Measurements from ENCODE around the gene AMBP.

Gene AMBP

DNA sequence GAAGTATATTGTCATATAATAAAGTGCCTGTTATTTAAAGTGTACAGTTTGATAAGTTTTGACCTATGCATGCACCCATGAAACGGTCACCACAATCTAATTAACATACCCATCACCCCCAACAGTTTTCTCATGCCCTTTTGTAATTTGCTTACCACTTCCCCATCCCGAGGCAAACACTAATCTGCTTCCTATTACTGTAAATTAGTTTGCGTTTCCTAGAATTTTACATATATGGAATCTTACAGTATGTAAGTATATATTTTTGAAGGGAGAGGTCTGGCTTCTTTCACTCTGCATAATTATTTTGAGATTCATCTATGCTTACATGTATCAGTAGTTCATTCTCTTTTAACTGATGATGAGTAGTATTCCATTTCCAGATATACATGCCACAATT, 56.5 kb downstream of the AMBP start:
- no peaks in the 10 kb centered on the region for H3K36me3 ChIP-seq (ENCODE audit: insufficient read depth, low read length)
- no peak for TF ChIP-seq CTCF (IDR thresholded peaks at IDR 0.05; ENCODE audit: borderline replicate concordance, extremely low read depth, low read length, poor library complexity, severe bottlenecking)
- no peak for TF ChIP-seq EZH2 (IDR thresholded peaks at IDR 0.05; ENCODE audit: borderline replicate concordance, low read depth, low read length, severe bottlenecking)
- no peak for DNase-seq

GRCh38 chr9:114017741-114018715, 60.1 kb downstream of the AMBP start:
- H2AFZ ChIP-seq (ENCODE audit: low read depth, low read length) = no peak overlapping the region
- no peak overlapping the region for H3K4me2 ChIP-seq (ENCODE audit: insufficient read depth, low read length)
- H3K36me3 ChIP-seq (ENCODE audit: insufficient read depth, low read length) = no peaks in the 10 kb centered on the region
- no peaks in the 10 kb centered on the region for H3K27me3 ChIP-seq (ENCODE audit: insufficient read depth, low read length, poor library complexity)
- DNase-seq (no peak), ATAC-seq (ENCODE audit: insufficient read depth, low read depth) (no peak)
- no peak overlapping the region for H3K27ac ChIP-seq (ENCODE audit: low read length)
- TF ChIP-seq EZH2 (IDR thresholded peaks at IDR 0.05; ENCODE audit: borderline replicate concordance, low read depth, low read length, severe bottlenecking) = no peak
- no peak for TF ChIP-seq CTCF (IDR thresholded peaks at IDR 0.05; ENCODE audit: borderline replicate concordance, extremely low read depth, low read length, poor library complexity, severe bottlenecking)
- no peaks in the 10 kb centered on the region for H4K20me1 ChIP-seq (ENCODE audit: insufficient read depth, low read length)
- no peak overlapping the region for H3K9ac ChIP-seq (ENCODE audit: low read depth, low read length)
- no peaks in the 10 kb centered on the region for H3K4me1 ChIP-seq (ENCODE audit: insufficient read depth, low read length)
- H3K79me2 ChIP-seq (ENCODE audit: insufficient read depth, low read length) = no peaks in the 10 kb centered on the region
- peaks cover 2% of the 10 kb centered on the region for H3K9me3 ChIP-seq (ENCODE audit: insufficient read depth, low read length, severe bottlenecking)
- H3K4me3 ChIP-seq (ENCODE audit: low read depth in 1 of 2, low read length in 2 of 2) = no peak overlapping the region

More for the DNA sequence above, 56.5 kb downstream of the AMBP start:
- Histone ChIP-seq H3K4me3 (ENCODE audit: low read depth in 1 of 2, low read length in 2 of 2) (no peak overlapping the region), H3K4me1 (ENCODE audit: insufficient read depth, low read length) (no peaks in the 10 kb centered on the region), H3K27ac (ENCODE audit: low read length) (no peak overlapping the region), H3K4me2 (ENCODE audit: insufficient read depth, low read length) (no peak overlapping the region), H2AFZ (ENCODE audit: low read depth, low read length) (no peak overlapping the region), H4K20me1 (ENCODE audit: insufficient read depth, low read length) (no peaks in the 10 kb centered on the region), H3K9me3 (ENCODE audit: insufficient read depth, low read length, severe bottlenecking) (peaks cover 13% of the 10 kb centered on the region), H3K27me3 (ENCODE audit: insufficient read depth, low read length, poor library complexity) (no peaks in the 10 kb centered on the region), H3K9ac (ENCODE audit: low read depth, low read length) (no peak overlapping the region), H3K79me2 (ENCODE audit: insufficient read depth, low read length) (no peaks in the 10 kb centered on the region)
- ATAC-seq (ENCODE audit: insufficient read depth, low read depth) = no peak

DNA sequence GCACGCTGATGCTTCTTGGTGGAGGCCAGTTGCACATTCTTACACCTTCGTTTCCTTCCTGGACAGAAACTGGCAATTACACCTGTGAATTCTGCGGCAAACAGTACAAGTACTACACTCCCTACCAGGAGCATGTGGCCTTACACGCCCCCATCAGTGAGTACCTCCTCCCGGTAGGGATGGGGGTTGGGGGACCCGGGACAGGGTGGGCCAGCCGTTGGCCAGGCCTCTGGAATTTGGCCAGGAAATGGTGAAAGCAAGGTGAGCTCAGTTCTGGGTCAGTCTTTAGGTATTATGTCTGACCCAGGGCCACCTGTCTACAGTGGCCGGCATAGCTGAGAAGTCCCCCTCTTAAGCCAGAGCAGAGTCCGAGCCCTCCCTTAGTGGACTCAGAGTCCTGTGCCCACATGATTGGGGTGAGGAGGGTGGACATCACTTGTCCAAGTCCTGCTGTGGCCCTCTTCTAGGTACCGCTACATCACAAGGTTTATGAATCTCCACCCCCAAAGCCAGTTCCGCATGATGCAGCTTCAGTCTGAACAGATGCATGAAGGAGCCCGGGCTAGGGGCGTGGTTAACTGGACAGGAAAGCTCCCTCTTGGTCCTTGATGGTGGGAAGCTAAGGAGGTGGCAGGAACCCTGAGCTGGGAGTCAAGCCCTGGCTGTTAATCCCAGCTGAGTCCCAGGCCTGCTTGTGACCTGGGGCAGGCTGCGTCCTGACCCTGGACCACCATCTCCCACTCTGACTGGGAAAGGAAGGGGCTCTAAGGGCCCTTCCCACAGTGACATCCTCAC, 61.3 kb downstream of the AMBP start:
- Histone ChIP-seq H3K9ac (ENCODE audit: low read depth, low read length) (no peak overlapping the region), H3K4me2 (ENCODE audit: insufficient read depth, low read length) (no peak overlapping the region), H3K4me1 (ENCODE audit: insufficient read depth, low read length) (no peaks in the 10 kb centered on the region), H4K20me1 (ENCODE audit: insufficient read depth, low read length) (no peaks in the 10 kb centered on the region), H3K27me3 (ENCODE audit: insufficient read depth, low read length, poor library complexity) (no peaks in the 10 kb centered on the region), H3K9me3 (ENCODE audit: insufficient read depth, low read length, severe bottlenecking) (no peaks in the 10 kb centered on the region), H3K36me3 (ENCODE audit: insufficient read depth, low read length) (no peaks in the 10 kb centered on the region), H3K27ac (ENCODE audit: low read length) (no peak overlapping the region), H3K4me3 (ENCODE audit: low read depth in 1 of 2, low read length in 2 of 2) (no peak overlapping the region), H3K79me2 (ENCODE audit: insufficient read depth, low read length) (no peaks in the 10 kb centered on the region), H2AFZ (ENCODE audit: low read depth, low read length) (no peak overlapping the region)
- no peak for DNase-seq
- no peak for ATAC-seq (ENCODE audit: insufficient read depth, low read depth)
- TF ChIP-seq CTCF (IDR thresholded peaks at IDR 0.05; ENCODE audit: borderline replicate concordance, extremely low read depth, low read length, poor library complexity, severe bottlenecking) (no peak), EZH2 (IDR thresholded peaks at IDR 0.05; ENCODE audit: borderline replicate concordance, low read depth, low read length, severe bottlenecking) (no peak)

Data from DND-41 (cell line).